ENCODE measurements around the gene AHCYL1. TPM values are rescaled to one million over a fixed set of nuclear protein-coding genes. Genes with fewer than 3 reads are reported as not detected.

Gene AHCYL1
- total and polyA plus RNA-seq, 2 of the 8 experiments (the other 6 are each of a cell fraction or from before 2014, with no cell fraction given) = 64.5 to 95.9 TPM

DNA sequence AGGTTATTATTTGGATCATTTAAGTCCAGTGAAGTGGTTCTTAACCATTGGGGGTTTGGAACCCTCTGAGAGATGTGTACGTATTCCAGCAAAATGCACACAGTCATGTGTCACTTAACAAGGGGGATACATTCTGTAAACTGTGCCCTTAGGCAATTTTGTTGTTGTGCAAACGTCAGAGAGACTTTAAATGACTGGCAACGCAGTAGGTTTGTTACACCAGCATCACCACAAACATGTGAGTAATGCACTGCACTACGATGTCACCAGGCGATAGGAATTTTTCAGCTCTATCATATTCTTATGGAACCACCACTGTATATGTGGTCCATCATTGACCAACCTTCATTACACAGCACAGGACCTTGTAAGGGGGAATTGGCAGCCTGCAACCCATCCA is 11.9 kb downstream of the AHCYL1 start:
- H3K4me3 ChIP-seq (ENCODE audit: extremely low read depth in 1 of 4, insufficient read depth in 2 of 4, low read depth in 3 of 4, low read length in 4 of 4) = no peak overlapping the region
- H3K27me3 ChIP-seq (replicated peaks in 1 of 4; ENCODE audit: control insufficient read depth in 3 of 4, extremely low read depth in 1 of 4, insufficient read depth in 3 of 4, low read length in 3 of 4) = no peaks in the 10 kb centered on the region
- no peak overlapping the region for H3K18ac ChIP-seq (ENCODE audit: extremely low read depth, low read length)
- H3K4me1 ChIP-seq (replicated peaks in 1 of 4; ENCODE audit: control insufficient read depth in 3 of 4, insufficient read depth in 4 of 4, low read length in 3 of 4) = no peaks in the 10 kb centered on the region
- H2AK5ac ChIP-seq (ENCODE audit: low read depth, low read length) = no peak overlapping the region
- CTCF ChIA-PET (ENCODE audit: partially characterized antibody) = interaction anchor here (0.9 to 4.8 kb wide), 5 partner anchors 8 to 220 kb away, joined by 3 to 22 read pairs (median 4); partner anchors contain the start of gene AHCYL1
- H3K79me1 ChIP-seq (ENCODE audit: low read depth, low read length) = peaks cover 1% of the 10 kb centered on the region
- H4K91ac ChIP-seq (replicated peaks; ENCODE audit: insufficient read length, low read length) = no peak overlapping the region
- H2BK12ac ChIP-seq (ENCODE audit: low read depth, low read length) = no peak overlapping the region
- no peak overlapping the region for H4K8ac ChIP-seq (ENCODE audit: extremely low read depth, insufficient read depth, low read length)
- no peak overlapping the region for H3K4me2 ChIP-seq (ENCODE audit: insufficient read depth in 1 of 2, low read depth in 2 of 2, low read length in 2 of 2)
- POLR2A ChIA-PET (ENCODE audit: partially characterized antibody) = interaction anchor here (1.0 to 4.0 kb wide), 3 partner anchors 8 to 11 kb away, joined by 3 to 19 read pairs (median 3); partner anchors contain the start of gene AHCYL1
- H3K56ac ChIP-seq (replicated peaks; ENCODE audit: insufficient read length, low read depth, low read length) = no peak overlapping the region
- no peak overlapping the region for H2BK5ac ChIP-seq (ENCODE audit: low read depth, low read length)
- peaks cover 2 to 63% of the 10 kb centered on the region in 2 experiments for H3K79me2 ChIP-seq (ENCODE audit: control insufficient read depth in 1 of 2, insufficient read depth in 2 of 2, low read length in 2 of 2)
- no peak overlapping the region for H3K23ac ChIP-seq (ENCODE audit: insufficient read length)
- 87% methylated on average over 5 of the region's 5 CpGs; no CpG with 5 or more reads in 1 of the 2 experiments for WGBS, 2 experiments (ENCODE audit: extremely low coverage in 1 of 2, insufficient coverage in 1 of 2, insufficient read length in 1 of 2, insufficient replicate concordance in 2 of 2, low coverage in 1 of 2, low lambda C conversion rate in 2 of 2, missing lambda C conversion rate in 1 of 2)
- H3K27ac ChIP-seq (ENCODE audit: low read depth, low read length) = no peak overlapping the region
- H2BK15ac ChIP-seq (ENCODE audit: low read length) = no peak overlapping the region
- H3K36me3 ChIP-seq (ENCODE audit: control insufficient read depth in 2 of 4, insufficient read depth in 4 of 4, low read length in 3 of 4) = peaks cover 0 to 2% (median 0%) of the 10 kb centered on the region in 4 experiments; a peak in 1 of 8 replicates
- H3K4ac ChIP-seq (replicated peaks; ENCODE audit: insufficient read length, low read depth, low read length) = no peak overlapping the region
- no peak overlapping the region for H3K14ac ChIP-seq (ENCODE audit: insufficient read length)
- H3K9ac ChIP-seq (replicated peaks in 1 of 4; ENCODE audit: extremely low read depth in 1 of 4, low read depth in 3 of 4, low read length in 3 of 4) = no peak overlapping the region
- no peaks in the 10 kb centered on the region for H3K23me2 ChIP-seq (ENCODE audit: low read depth, low read length)
- no peak for DNase-seq (ENCODE audit: low read depth in 1 of 2, low spot score in 2 of 2)
- no peaks in the 10 kb centered on the region for H3K9me3 ChIP-seq (ENCODE audit: insufficient read depth in 2 of 2, low read depth in 1 of 2, low read length in 1 of 2)
- H4K5ac ChIP-seq (ENCODE audit: insufficient read length, low read depth, low read length) = no peak overlapping the region
- no peak for FAIRE-seq
- H2BK120ac ChIP-seq (replicated peaks; ENCODE audit: low read depth, low read length) = no peak overlapping the region
- peaks cover 3 to 7% of the 10 kb centered on the region in 2 experiments for H4K20me1 ChIP-seq (replicated peaks in 1 of 2; ENCODE audit: control insufficient read depth in 1 of 2, insufficient read depth in 2 of 2, low read length in 2 of 2)
- H2BK20ac ChIP-seq (ENCODE audit: low read length) = no peak overlapping the region
- H2AFZ ChIP-seq (ENCODE audit: low read length) = no peak overlapping the region
- TF ChIP-seq NRF1 (IDR thresholded peaks at IDR 0.05; ENCODE audit: low read depth, low read length) (no peak), SP4 (IDR thresholded peaks at IDR 0.05; ENCODE audit: low read length) (no peak), KDM4A (IDR thresholded peaks at IDR 0.05; ENCODE audit: low read depth, low read length, severe bottlenecking) (no peak), POLR2AphosphoS5 (IDR thresholded peaks at IDR 0.05; ENCODE audit: low read depth, low read length) (no peak), KDM1A (IDR thresholded peaks at IDR 0.05; ENCODE audit: borderline replicate concordance, low read length) (no peak), HDAC6 (IDR thresholded peaks at IDR 0.05; ENCODE audit: low read depth, low read length) (no peak), RFX5 (IDR thresholded peaks at IDR 0.05; ENCODE audit: borderline replicate concordance, low read depth, low read length) (no peak), GABPA (IDR thresholded peaks at IDR 0.05; ENCODE audit: borderline replicate concordance, insufficient read depth, low read length) (no peak), SP1 (IDR thresholded peaks at IDR 0.05; ENCODE audit: low read depth, low read length) (no peak), CEBPB (IDR thresholded peaks at IDR 0.05; ENCODE audit: low read depth, low read length) (no peak), POU5F1 (IDR thresholded peaks at IDR 0.05; ENCODE audit: low read depth, low read length) (no peak), CREB1 (IDR thresholded peaks at IDR 0.05) (no peak), JUN (IDR thresholded peaks at IDR 0.05; ENCODE audit: low read depth, low read length) (no peak), CHD1 (IDR thresholded peaks at IDR 0.05; ENCODE audit: low read depth, low read length) (no peak)
- TF ChIP-seq, protein P1, sequence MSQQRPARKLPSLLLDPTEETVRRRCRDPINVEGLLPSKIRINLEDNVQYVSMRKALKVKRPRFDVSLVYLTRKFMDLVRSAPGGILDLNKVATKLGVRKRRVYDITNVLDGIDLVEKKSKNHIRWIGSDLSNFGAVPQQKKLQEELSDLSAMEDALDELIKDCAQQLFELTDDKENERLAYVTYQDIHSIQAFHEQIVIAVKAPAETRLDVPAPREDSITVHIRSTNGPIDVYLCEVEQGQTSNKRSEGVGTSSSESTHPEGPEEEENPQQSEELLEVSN (IDR thresholded peaks at IDR 0.05) = no peak

Data from H1 (cell line).